Smooth muscle cell (in vitro differentiated cells): ENCODE measurements around the gene ARHGAP6. TPM values are rescaled to one million over a fixed set of nuclear protein-coding genes. Genes with fewer than 3 reads are reported as not detected.

Source experiments
- DNase-seq: peaks from one replicate; lab custom pipeline; 2025; ENCODE audit not compliant: unreplicated experiment; lab: John Stamatoyannopoulos, UW
- H2AFZ ChIP-seq: fragments of 200-600 bp; sonication (generic); 2 replicates; pipeline ENCODE4 v1.6.0; 2016; ENCODE audit warnings: antibody characterized with exemption, low read depth, mild to moderate bottlenecking
- H3F3A ChIP-seq: fragments of 200-600 bp; sonication (generic); 2 replicates; pipeline ENCODE4 v1.6.0; 2017; ENCODE audit warnings: antibody characterized with exemption, low read depth
- H3K27ac ChIP-seq: fragments of 200-600 bp; sonication (generic); 2 replicates; pipeline ENCODE4 v1.5.1; 2016; ENCODE audit warnings: low read depth, mild to moderate bottlenecking
- H3K27me3 ChIP-seq: fragments of 200-600 bp; sonication (generic); 2 replicates; pipeline ENCODE4 v1.6.1; 2016; ENCODE audit warnings: low read depth, mild to moderate bottlenecking
- H3K36me3 ChIP-seq: fragments of 200-600 bp; sonication (generic); 2 replicates; pipeline ENCODE4 v1.5.1; 2016; ENCODE audit warnings: low read depth
- H3K4me1 ChIP-seq: fragments of 200-600 bp; sonication (generic); 2 replicates; pipeline ENCODE4 v1.5.1; 2016; ENCODE audit warnings: low read depth
- H3K4me2 ChIP-seq: fragments of 200-600 bp; sonication (generic); 2 replicates; pipeline ENCODE4 v1.6.0; 2016; ENCODE audit warnings: mild to moderate bottlenecking
- H3K4me3 ChIP-seq: fragments of 200-600 bp; sonication (generic); 2 replicates; pipeline ENCODE4 v1.5.1; 2016; ENCODE audit warnings: mild to moderate bottlenecking
- H3K79me2 ChIP-seq: fragments of 200-600 bp; sonication (generic); 2 replicates; pipeline ENCODE4 v1.6.0; 2016; ENCODE audit warnings: low read depth, mild to moderate bottlenecking
- H3K9ac ChIP-seq: fragments of 200-600 bp; sonication (generic); 2 replicates; pipeline ENCODE4 v1.6.0; 2016; ENCODE audit warnings: low read depth
- H3K9me3 ChIP-seq: fragments of 200-600 bp; sonication (generic); replicated peaks from 2 replicates; pipeline ENCODE4 v1.5.1; 2016; ENCODE audit warnings: low read depth
- H4K20me1 ChIP-seq: fragments of 200-600 bp; sonication (generic); 2 replicates; pipeline ENCODE4 v1.6.0; 2016; ENCODE audit warnings: low read depth
- CTCF ChIP-seq: fragments of 200-600 bp; sonication (generic); IDR thresholded peaks from 2 replicates; pipeline ENCODE4 v1.5.1; 2017; ENCODE audit warnings: borderline replicate concordance, mild to moderate bottlenecking, antibody characterized with exemption; ENCODE audit not compliant: insufficient read depth, poor library complexity, severe bottlenecking
- WGBS: methylation state at CpG from one replicate; pipeline ENCODE4 v1.1.7; 2016; ENCODE audit warnings: low lambda C conversion rate; 5-methylcytosine and 5-hydroxymethylcytosine counted together
- polyA plus RNA-seq: library from polyadenylated mRNA; unstranded; fragments of >200 nt; fragmentation: Nextera tagmentation; extraction: Ambion mirVana; gene quantifications from 2 replicates; pipeline ENCODE4 v1.2.1, GENCODE V29; 2016
- total RNA-seq: library from RNA; depleted of rRNA; stranded (reverse); fragments of >200 nt; gene quantifications from 2 replicates; pipeline ENCODE4 v1.2.3, GENCODE V29; 2014

Gene ARHGAP6
- total and polyA plus RNA-seq, 2 experiments from 2014 or later, result 0.55 to 0.90 TPM

GRCh38 chrX:11461201-11462001 lies 204.3 kb downstream of the ARHGAP6 start:
- Histone ChIP-seq H3K9me3 (no peaks in the 10 kb centered on the region), H4K20me1 (no peaks in the 10 kb centered on the region), H3K27ac (no peak overlapping the region), H2AFZ (no peak overlapping the region), H3F3A (no peaks in the 10 kb centered on the region), H3K4me2 (no peak overlapping the region), H3K4me3 (no peak overlapping the region), H3K27me3 (no peaks in the 10 kb centered on the region), H3K4me1 (no peaks in the 10 kb centered on the region), H3K79me2 (no peaks in the 10 kb centered on the region), H3K9ac (no peak overlapping the region), H3K36me3 (no peaks in the 10 kb centered on the region)
- WGBS, result 53% methylated on average over 5 of the region's 5 CpGs
- DNase-seq, result no peak
- no peak for TF ChIP-seq CTCF

GRCh38 chrX:11460347-11460746 lies 205.4 kb downstream of the ARHGAP6 start:
- Histone ChIP-seq H3K36me3 (no peaks in the 10 kb centered on the region), H3K4me3 (no peak overlapping the region), H3K27ac (no peak overlapping the region), H2AFZ (no peak overlapping the region), H3K79me2 (no peaks in the 10 kb centered on the region), H3K27me3 (no peaks in the 10 kb centered on the region), H3K9ac (no peak overlapping the region), H4K20me1 (no peaks in the 10 kb centered on the region), H3K4me1 (no peaks in the 10 kb centered on the region), H3K9me3 (no peaks in the 10 kb centered on the region), H3F3A (no peaks in the 10 kb centered on the region), H3K4me2 (no peak overlapping the region)
- no peak for TF ChIP-seq CTCF
- no peak for DNase-seq
- WGBS, result 81% methylated on average over 2 of the region's 2 CpGs

GRCh38 chrX:11458170-11458569 lies 207.6 kb downstream of the ARHGAP6 start:
- no peaks in the 10 kb centered on the region for H3K79me2 ChIP-seq
- no peaks in the 10 kb centered on the region for H3K9me3 ChIP-seq
- H3K27ac ChIP-seq, result no peak overlapping the region
- no peak overlapping the region for H3K4me2 ChIP-seq
- no peak for DNase-seq
- no peaks in the 10 kb centered on the region for H3F3A ChIP-seq
- no peak for TF ChIP-seq CTCF
- no peaks in the 10 kb centered on the region for H4K20me1 ChIP-seq
- no peak overlapping the region for H2AFZ ChIP-seq
- no peak overlapping the region for H3K4me3 ChIP-seq
- WGBS, result 73% methylated on average over 3 of the region's 3 CpGs
- no peak overlapping the region for H3K9ac ChIP-seq
- H3K4me1 ChIP-seq, result no peaks in the 10 kb centered on the region
- no peaks in the 10 kb centered on the region for H3K27me3 ChIP-seq
- no peaks in the 10 kb centered on the region for H3K36me3 ChIP-seq

- 77% methylated on average over 5 of the region's 5 CpGs for WGBS
- no peak for TF ChIP-seq CTCF
- no peaks in the 10 kb centered on the region for H3K79me2 ChIP-seq
- H3K27ac ChIP-seq, result no peak overlapping the region
- H3F3A ChIP-seq, result no peaks in the 10 kb centered on the region
- no peak overlapping the region for H3K4me3 ChIP-seq
- no peaks in the 10 kb centered on the region for H3K9me3 ChIP-seq
- no peak overlapping the region for H3K9ac ChIP-seq
- no peak for DNase-seq
- H3K36me3 ChIP-seq, result no peaks in the 10 kb centered on the region
- no peaks in the 10 kb centered on the region for H3K27me3 ChIP-seq
- H4K20me1 ChIP-seq, result no peaks in the 10 kb centered on the region
- H3K4me2 ChIP-seq, result no peak overlapping the region
- no peak overlapping the region for H2AFZ ChIP-seq
- H3K4me1 ChIP-seq, result no peaks in the 10 kb centered on the region
Observed at GRCh38 chrX:11451151-11451550, 214.6 kb downstream of the ARHGAP6 start.
